MM.1S (cell line): ENCODE data around the gene FAM174C.

ENCODE experiments used
- EZH2 ChIP-seq: fragments of 300-600 bp; sonication (generic); optimal IDR thresholded peaks from 2 replicates; pipeline ENCODE3; 2017; ENCODE audit warnings: low read depth, mild to moderate bottlenecking, antibody characterized with exemption, low read length, mixed read lengths
- TF ChIP-seq, protein P1 (sequence below): fragments of 300-600 bp; sonication (generic); IDR thresholded peaks from 2 replicates; pipeline ENCODE4 v1.5.1; 2016; ENCODE audit warnings: antibody characterized with exemption, low read length, mixed read lengths

DNA sequence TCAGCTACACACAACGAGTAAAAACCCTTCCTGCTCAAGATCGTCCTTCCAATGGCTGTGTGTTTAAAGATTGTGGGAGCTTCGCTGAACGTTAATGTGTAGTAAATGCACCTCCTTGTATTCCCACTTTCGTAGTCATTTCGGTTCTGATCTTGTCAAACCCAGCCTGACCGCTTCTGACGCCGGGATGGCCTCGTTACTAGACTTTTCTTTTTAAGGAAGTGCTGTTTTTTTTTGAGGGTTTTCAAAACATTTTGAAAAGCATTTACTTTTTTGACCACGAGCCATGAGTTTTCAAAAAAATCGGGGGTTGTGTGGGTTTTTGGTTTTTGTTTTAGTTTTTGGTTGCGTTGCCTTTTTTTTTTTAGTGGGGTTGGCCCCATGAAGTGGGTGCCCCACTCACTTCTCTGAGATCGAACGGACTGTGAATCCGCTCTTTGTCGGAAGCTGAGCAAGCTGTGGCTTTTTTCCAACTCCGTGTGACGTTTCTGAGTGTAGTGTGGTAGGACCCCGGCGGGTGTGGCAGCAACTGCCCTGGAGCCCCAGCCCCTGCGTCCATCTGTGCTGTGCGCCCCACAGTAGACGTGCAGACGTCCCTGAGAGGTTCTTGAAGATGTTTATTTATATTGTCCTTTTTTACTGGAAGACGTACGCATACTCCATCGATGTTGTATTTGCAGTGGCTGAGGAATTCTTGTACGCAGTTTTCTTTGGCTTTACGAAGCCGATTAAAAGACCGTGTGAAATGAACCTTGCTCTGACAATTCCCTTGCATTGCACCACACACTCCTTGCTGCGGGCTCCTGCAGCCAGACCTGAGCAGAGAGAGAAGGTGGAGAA lies 2.7 kb upstream of the FAM174C start:
- TF ChIP-seq, protein P1, sequence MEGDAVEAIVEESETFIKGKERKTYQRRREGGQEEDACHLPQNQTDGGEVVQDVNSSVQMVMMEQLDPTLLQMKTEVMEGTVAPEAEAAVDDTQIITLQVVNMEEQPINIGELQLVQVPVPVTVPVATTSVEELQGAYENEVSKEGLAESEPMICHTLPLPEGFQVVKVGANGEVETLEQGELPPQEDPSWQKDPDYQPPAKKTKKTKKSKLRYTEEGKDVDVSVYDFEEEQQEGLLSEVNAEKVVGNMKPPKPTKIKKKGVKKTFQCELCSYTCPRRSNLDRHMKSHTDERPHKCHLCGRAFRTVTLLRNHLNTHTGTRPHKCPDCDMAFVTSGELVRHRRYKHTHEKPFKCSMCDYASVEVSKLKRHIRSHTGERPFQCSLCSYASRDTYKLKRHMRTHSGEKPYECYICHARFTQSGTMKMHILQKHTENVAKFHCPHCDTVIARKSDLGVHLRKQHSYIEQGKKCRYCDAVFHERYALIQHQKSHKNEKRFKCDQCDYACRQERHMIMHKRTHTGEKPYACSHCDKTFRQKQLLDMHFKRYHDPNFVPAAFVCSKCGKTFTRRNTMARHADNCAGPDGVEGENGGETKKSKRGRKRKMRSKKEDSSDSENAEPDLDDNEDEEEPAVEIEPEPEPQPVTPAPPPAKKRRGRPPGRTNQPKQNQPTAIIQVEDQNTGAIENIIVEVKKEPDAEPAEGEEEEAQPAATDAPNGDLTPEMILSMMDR, result no peak
- no peak for TF ChIP-seq EZH2
